Mucosa of stomach (tissue), 1 donor: ENCODE measurements around the gene PAXIP1.

Source experiments
- H3K27me3 ChIP-seq: one replicate; pipeline ENCODE4 v1.7.0; 2013; ENCODE audit warnings: mild to moderate bottlenecking, low read length; ENCODE audit not compliant: control insufficient read depth, insufficient read depth
- H3K36me3 ChIP-seq: one replicate; pipeline ENCODE4 v1.7.0; 2013; ENCODE audit warnings: low read length; ENCODE audit not compliant: control insufficient read depth, insufficient read depth
- H3K4me1 ChIP-seq: one replicate; pipeline ENCODE4 v1.7.0; 2013; ENCODE audit warnings: mild to moderate bottlenecking, low read length; ENCODE audit not compliant: control insufficient read depth, insufficient read depth
- H3K4me3 ChIP-seq: one replicate; pipeline ENCODE4 v1.7.0; 2013; ENCODE audit warnings: low read length
- H3K9ac ChIP-seq: one replicate; pipeline ENCODE4 v1.7.0; 2013; ENCODE audit warnings: mild to moderate bottlenecking, low read length, moderate library complexity
- H3K9me3 ChIP-seq: one replicate; pipeline ENCODE4 v1.7.0; 2013; ENCODE audit warnings: mild to moderate bottlenecking, low read length, moderate library complexity; ENCODE audit not compliant: control insufficient read depth
- donor health status: Pancreatic carcinoma.

Gene PAXIP1

DNA sequence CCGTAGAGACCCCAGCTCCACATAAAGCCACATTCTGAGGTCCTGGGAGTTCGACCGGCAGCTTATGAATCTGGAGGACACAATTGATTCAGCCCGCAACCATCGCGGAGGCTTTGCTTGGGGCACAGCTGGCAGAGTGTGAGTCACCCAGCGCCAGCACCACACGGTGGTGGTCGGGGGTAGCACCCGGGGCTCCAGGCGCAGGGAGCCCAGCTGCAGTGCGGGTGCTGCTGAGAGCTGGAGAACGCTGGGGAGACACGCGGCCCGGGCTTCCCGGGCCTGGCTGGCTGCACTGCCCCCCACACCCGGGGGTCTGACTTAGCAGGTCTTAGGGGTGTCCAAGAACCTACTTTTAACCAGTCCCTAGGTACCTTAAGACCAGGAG is 87.9 kb downstream of the PAXIP1 start:
- Histone ChIP-seq H3K9me3 (no peaks in the 10 kb centered on the region), H3K27me3 (peaks cover 9% of the 10 kb centered on the region), H3K4me1 (peaks cover 5% of the 10 kb centered on the region), H3K9ac (no peak overlapping the region), H3K4me3 (no peak overlapping the region), H3K36me3 (no peaks in the 10 kb centered on the region)

DNA sequence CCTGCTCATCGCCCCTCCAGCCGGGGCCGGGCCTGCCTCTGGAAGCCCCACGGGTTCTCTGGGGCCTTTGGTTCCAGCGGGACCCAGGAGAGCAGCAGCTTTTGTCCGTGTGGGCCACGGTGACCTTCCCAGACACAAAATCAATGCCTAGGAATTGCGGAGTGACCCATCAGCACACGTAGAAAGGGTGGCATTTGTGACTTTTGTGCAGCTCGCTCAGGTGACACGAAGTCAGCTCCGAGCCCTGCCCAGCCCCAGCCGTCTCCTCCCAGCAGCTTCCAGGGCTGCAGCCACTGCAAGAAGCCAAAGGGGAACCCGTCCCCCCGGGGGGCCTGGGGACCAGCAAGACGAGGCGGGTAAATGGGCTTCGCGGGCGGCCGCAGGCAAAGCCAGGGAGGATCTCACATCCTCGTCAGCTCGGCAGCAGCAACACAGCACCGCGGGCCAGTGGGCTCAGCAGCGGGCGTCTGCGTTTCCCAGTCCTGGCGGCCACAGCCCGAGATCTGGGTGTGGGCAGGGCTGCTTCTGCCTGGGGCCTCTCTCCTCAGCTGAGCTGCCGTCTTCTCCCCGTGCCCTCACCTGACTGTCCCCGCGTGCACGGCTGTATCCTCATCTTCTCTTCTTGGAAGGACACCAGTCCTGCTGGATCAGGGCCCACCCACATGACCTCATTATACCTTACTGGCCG is 88.5 kb downstream of the PAXIP1 start:
- H3K4me3 ChIP-seq, result no peak overlapping the region
- H3K9ac ChIP-seq, result no peak overlapping the region
- peaks cover 9% of the 10 kb centered on the region for H3K27me3 ChIP-seq
- H3K4me1 ChIP-seq, result peaks cover 5% of the 10 kb centered on the region
- no peaks in the 10 kb centered on the region for H3K36me3 ChIP-seq
- H3K9me3 ChIP-seq, result no peaks in the 10 kb centered on the region

DNA sequence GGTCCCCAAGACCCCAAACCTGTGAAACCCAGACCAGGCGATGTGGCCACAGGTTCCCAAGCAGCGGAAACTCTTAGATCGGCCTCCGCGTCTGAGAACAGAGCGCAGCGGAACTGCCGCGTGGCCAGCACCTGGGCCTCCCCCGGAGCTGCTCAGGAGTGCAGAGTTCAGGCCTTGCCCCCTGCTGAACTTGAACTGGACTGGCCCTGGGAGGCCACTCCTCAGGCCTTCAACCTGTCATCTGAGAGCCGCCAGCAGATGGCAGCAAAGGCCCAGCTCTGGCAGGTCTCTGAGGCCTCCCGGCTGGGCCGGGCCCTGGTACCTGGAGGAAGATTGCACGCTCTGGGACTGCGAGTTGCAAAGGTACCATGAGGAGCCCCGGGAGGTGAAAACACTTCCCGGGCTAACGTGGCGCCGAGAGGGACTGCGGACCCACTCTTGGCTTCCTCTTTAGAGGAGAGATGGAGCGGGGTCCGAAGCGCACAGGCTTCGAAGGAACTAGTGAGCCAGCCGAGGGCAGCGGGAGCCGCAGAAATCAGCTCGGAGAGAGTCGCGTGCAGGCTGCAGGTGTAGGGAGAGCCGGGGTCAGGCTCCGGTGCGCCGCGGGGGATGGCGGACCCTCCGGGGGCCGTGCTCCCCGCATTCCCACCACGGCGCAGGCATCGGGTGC is 89.2 kb downstream of the PAXIP1 start:
- peaks cover 5% of the 10 kb centered on the region for H3K4me1 ChIP-seq
- no peak overlapping the region for H3K4me3 ChIP-seq
- H3K36me3 ChIP-seq, result no peaks in the 10 kb centered on the region
- H3K9me3 ChIP-seq, result no peaks in the 10 kb centered on the region
- H3K27me3 ChIP-seq, result peaks cover 9% of the 10 kb centered on the region
- H3K9ac ChIP-seq, result no peak overlapping the region

DNA sequence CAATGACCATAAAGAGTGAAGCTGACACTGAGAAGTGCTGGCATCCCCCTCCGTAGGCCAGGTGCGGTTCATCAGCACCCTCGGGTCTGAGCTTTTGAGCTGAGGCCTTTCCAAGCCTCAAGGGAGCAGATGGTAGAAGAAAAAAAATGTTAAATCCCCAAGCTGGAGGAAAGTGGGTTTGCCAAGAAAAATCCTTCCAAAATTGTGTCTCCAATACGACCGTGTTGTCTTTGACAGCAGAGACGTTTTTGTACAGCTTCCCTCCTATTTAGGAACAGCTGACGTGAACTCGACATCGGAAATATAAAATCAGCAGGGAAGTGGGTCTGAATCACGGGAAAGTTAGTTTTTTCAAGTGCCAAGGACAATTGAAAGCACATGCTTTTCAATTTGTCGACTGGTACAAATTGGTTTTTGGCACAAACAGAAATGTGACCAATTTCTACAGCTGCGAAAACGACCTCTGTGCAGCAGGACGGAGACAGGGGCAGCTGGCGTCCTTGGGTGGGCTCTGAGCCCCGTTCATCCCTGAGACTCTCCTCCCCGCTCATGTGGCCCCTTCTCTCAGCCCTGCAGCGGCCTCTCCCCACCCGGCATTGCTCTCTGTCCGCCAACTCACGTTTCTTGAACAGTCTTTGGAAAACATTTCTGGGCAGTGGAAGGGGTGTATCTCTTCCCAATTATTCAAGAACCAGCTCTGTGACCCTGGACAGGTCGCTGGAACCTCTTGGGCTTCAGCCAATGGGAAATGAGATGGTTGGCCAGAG is 89.9 kb downstream of the PAXIP1 start:
- H3K9ac ChIP-seq, result no peak overlapping the region
- no peak overlapping the region for H3K4me3 ChIP-seq
- H3K27me3 ChIP-seq, result peaks cover 9% of the 10 kb centered on the region

DNA sequence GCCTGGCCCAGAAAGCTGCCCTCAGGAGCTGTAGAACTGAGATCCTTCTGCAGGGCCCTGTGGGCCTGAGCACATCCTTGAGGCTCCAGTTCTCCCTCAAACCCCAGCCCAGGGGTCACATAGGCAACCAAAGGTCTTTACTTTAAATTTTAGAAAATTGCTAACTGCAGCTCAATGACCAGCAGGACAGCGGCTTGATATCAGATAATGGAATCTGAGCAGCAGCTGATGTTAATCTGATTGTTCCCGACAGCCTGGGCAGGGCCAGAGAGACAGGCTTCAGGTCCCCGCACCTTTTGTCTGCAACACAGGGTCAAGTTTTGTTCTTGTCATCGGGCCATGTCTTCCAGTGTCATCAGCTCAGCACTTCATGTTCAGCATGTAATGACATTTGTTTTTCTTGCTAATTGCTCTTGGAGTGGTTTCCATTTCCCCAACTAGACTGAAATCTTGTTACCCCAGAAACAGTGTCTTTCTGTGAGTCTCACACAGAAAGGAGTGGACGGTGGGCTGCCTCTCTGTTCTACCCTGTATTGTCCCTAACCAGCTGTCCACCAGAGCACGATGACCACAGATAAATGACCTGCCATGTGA is 91.0 kb downstream of the PAXIP1 start:
- no peak overlapping the region for H3K4me3 ChIP-seq
- no peaks in the 10 kb centered on the region for H3K36me3 ChIP-seq
- peaks cover 7% of the 10 kb centered on the region for H3K27me3 ChIP-seq
- H3K4me1 ChIP-seq, result peaks cover 5% of the 10 kb centered on the region
- H3K9ac ChIP-seq, result no peak overlapping the region
- no peaks in the 10 kb centered on the region for H3K9me3 ChIP-seq

More for the DNA sequence above, 89.9 kb downstream of the PAXIP1 start:
- no peaks in the 10 kb centered on the region for H3K36me3 ChIP-seq
- H3K4me1 ChIP-seq, result peaks cover 5% of the 10 kb centered on the region
- no peaks in the 10 kb centered on the region for H3K9me3 ChIP-seq

DNA sequence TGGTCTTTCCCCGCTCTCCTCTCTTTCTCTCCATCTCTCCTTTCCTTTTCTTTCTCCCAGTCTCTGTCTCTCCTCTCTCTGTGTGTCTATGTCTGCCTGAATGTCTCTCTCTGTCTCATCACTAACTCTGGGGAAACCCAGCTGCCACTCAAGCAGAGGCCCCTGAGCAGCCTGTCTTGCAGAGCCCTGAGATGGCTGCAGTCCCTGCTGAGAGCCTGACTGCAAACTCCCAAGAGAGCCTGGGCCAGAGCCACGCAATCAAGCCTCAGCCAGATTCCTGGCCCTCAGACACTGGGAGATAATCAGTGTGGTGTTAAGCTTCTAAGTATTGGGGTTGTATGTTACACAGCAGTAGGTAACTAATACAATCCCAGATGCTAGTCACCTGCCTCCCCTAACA is 91.5 kb downstream of the PAXIP1 start:
- Histone ChIP-seq H3K9ac (no peak overlapping the region), H3K9me3 (no peaks in the 10 kb centered on the region), H3K4me1 (peaks cover 5% of the 10 kb centered on the region), H3K27me3 (peaks cover 6% of the 10 kb centered on the region), H3K36me3 (no peaks in the 10 kb centered on the region), H3K4me3 (no peak overlapping the region)

DNA sequence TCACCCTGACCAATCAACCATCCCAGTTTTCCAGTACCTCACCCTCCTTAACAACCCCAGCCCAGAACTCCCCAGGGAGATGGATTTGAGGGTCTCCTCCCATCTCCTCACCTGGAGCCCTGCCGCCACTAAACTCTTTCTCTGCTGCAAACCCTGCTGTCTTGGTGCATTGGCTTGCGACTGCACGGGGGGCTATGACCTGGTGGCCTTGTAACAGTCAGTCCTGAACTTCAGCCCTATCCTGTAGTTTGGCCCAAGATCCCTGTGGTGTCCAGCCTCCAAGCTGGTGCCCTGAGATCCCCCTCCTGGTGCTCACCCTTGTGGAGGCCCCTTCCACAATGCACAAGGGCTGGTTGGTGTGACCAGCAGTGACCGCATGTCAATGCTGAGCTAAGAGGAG is 91.9 kb downstream of the PAXIP1 start:
- Histone ChIP-seq H3K36me3 (no peaks in the 10 kb centered on the region), H3K4me1 (peaks cover 5% of the 10 kb centered on the region), H3K4me3 (no peak overlapping the region)

DNA sequence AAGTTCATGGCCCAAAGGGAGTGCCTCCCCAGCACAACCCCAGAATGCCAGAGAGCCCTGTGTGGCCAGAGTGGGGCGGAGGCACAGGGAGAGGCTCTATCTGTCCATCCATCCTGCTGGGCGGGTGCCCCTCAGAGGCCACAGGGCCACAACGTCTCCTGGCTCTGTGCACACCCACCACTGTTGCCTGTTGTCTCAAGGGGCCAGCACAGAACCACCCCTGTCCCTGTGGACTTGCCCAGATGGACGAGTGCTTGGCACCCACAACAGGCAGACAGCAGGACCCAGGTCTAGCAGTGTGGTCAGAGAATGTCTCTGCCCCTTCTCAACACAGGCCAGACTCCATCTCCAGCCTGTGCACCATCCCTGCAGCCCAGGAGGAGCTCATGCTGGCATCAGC is 92.8 kb downstream of the PAXIP1 start:
- H3K27me3 ChIP-seq, result peaks cover 6% of the 10 kb centered on the region
- H3K36me3 ChIP-seq, result no peaks in the 10 kb centered on the region
- no peaks in the 10 kb centered on the region for H3K9me3 ChIP-seq
- H3K4me1 ChIP-seq, result peaks cover 5% of the 10 kb centered on the region
- H3K9ac ChIP-seq, result no peak overlapping the region
- no peak overlapping the region for H3K4me3 ChIP-seq

More for the DNA sequence above, 91.9 kb downstream of the PAXIP1 start:
- Histone ChIP-seq H3K9ac (no peak overlapping the region), H3K27me3 (peaks cover 6% of the 10 kb centered on the region), H3K9me3 (no peaks in the 10 kb centered on the region)

DNA sequence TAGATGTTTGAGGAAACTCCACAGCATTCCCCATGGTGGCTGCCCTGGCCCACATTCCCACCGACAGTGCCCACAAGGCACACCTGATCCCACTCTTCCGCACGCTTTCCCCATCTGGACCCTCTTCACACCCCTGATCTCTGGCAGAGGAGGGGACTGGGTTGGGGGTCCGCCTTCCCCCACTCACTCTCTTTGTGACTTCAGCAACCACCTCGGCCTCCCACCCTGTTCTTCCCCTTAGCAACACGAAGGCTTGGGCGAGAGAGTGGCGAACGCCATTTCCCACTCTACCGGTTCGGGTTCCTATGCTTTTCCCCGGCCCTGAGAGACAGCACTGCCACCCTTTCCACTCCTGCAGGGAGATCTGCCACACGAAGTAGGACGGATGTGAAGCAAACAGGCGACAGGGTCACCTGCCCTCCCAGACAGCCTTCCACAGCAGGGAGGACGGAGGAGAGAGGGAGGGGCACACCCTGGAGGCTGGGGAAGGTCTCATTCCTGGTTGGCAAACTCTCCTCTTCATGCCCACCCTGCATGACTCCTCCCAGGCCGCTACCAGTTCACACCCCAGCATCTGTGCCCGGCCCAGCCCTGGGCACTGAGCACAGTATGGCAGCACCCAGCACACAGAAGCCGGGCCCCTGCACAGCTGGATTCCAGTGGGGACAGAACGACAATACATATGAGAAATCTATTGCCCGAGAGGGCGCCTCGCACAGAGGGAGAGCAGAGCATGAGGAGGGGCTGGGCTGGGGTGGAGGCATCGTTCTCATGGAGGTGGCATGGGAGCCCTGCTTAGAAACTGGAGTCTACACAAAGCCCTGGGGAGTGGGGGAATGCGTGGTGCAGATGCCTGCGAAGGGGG is 93.5 kb downstream of the PAXIP1 start:
- Histone ChIP-seq H3K27me3 (peaks cover 6% of the 10 kb centered on the region), H3K4me1 (peaks cover 5% of the 10 kb centered on the region), H3K9me3 (no peaks in the 10 kb centered on the region), H3K4me3 (no peak overlapping the region), H3K36me3 (no peaks in the 10 kb centered on the region), H3K9ac (no peak overlapping the region)

DNA sequence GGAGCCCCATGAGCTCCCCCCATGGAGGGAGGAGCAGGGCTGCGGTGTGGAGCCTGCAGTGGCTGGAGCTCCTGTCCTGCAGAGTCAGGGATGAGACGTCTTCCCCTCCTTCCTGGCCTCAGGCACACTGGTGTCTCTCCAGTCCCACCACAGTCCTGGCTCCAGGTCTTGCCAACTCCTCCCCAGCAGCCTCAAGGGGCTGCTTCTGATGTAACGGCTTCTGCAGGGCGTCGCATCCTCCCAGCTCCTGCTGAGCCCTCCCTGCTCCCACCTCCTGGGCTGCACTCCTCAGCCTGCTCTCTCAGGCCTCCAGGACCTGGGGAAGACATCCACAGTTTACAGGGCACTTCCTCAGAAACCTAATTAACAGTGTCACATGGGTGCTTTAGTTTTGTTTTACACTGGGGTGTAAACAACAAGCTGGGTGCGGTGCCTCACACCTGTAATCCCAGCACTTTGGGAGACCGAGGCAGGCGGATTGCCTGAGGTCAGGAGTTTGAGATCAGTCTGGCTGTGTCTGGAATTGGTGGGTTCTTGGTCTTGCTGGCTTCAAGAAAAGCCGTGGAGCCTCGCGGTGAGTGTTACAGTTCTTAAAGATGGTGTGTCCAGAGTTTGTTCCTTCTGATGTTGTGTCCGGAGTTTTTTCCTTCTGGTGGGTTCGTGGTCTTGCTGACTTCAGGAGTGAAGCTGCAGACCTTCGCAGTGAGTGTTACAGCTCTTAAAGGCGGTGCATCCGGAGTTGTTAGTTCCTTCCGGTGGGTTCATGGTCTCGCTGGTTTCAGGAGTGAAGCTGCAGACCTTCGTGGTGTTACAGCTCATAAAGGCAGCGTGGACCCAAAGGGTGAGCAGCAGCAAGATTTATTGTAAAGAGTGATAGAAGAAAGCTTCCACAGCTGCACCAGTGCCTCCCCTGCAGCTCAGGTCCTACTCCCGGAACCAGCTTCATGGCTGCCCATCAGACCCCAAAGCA is 95.0 kb downstream of the PAXIP1 start:
- no peaks in the 10 kb centered on the region for H3K9me3 ChIP-seq
- no peak overlapping the region for H3K4me3 ChIP-seq
- H3K27me3 ChIP-seq, result no peaks in the 10 kb centered on the region
- H3K9ac ChIP-seq, result no peak overlapping the region
- peaks cover 6% of the 10 kb centered on the region for H3K4me1 ChIP-seq
- no peaks in the 10 kb centered on the region for H3K36me3 ChIP-seq
